SK-N-SH treated with all-trans-retinoic acid at 6 μM for 48 hours (cell line): ENCODE measurements around the gene LILRA5.

Source experiments
- BACH2 ChIP-seq: fragments of 250-450 bp; sonication (Bioruptor Pico); IDR thresholded peaks from 2 replicates; pipeline ENCODE4 v1.9.0; 2021; ENCODE audit warnings: mild to moderate bottlenecking, borderline replicate concordance
- PPARA ChIP-seq: fragments of 250-450 bp; sonication (Bioruptor Pico); IDR thresholded peaks from 2 replicates; pipeline ENCODE4 v1.5.0; 2020; ENCODE audit warnings: mild to moderate bottlenecking, borderline replicate concordance
- RARB ChIP-seq: fragments of 250-450 bp; sonication (Bioruptor Pico); IDR thresholded peaks from 2 replicates; pipeline ENCODE4 v1.8.0; 2021; ENCODE audit warnings: mild to moderate bottlenecking, moderate library complexity
- TOX ChIP-seq: fragments of 250-450 bp; sonication (Bioruptor Pico); IDR thresholded peaks from 2 replicates; pipeline ENCODE4 v1.8.0; 2021; ENCODE audit warnings: mild to moderate bottlenecking, moderate library complexity, borderline replicate concordance
- ZFP30 ChIP-seq: fragments of 450-650 bp; formaldehyde crosslinking; IDR thresholded peaks from 2 replicates; pipeline ENCODE4 v1.5.0; 2022; ENCODE audit warnings: mild to moderate bottlenecking, moderate library complexity
- ZNF565 ChIP-seq: fragments of 450-650 bp; formaldehyde crosslinking; conservative IDR thresholded peaks from 2 replicates; pipeline ENCODE4 v1.5.0; 2020; ENCODE audit warnings: low read depth, mild to moderate bottlenecking, moderate library complexity
- ZNF70 ChIP-seq: fragments of 450-650 bp; formaldehyde crosslinking; IDR thresholded peaks from 2 replicates; pipeline ENCODE4 v1.5.0; 2020; ENCODE audit warnings: mild to moderate bottlenecking, moderate library complexity
- TF ChIP-seq, protein P1 (sequence below): fragments of 250-450 bp; sonication (Bioruptor Pico); IDR thresholded peaks from 2 replicates; pipeline ENCODE4 v1.5.0; 2020; ENCODE audit warnings: mild to moderate bottlenecking, moderate library complexity

DNA sequence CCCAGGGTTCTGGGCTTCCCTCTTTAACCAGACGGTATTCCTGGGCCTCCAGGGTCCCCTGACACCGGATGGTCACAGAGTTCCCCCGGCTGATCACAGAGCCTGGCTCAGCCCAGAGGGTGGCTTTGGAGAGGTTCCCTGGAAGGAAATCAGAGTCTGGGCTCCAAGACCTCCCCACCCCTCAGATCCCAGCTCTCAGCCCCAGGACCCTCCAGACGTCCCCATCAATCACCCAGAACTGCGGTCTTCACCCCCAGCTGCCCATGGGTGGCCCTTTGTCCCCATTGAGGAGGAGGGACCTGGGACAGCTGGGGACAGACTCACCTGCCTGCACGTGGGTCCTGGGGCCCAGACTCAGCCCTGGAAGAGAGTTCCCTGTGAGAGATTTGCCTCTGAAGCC lies 955 bp downstream of the LILRA5 start:
- TF ChIP-seq ZFP30 (CRISPR knock-in tag) (no peak), BACH2 (CRISPR knock-in tag) (no peak), TOX (CRISPR knock-in tag) (no peak), RARB (CRISPR knock-in tag) (no peak), PPARA (CRISPR knock-in tag) (no peak), ZNF70 (CRISPR knock-in tag) (no peak), ZNF565 (CRISPR knock-in tag) (no peak)
- TF ChIP-seq, protein P1, sequence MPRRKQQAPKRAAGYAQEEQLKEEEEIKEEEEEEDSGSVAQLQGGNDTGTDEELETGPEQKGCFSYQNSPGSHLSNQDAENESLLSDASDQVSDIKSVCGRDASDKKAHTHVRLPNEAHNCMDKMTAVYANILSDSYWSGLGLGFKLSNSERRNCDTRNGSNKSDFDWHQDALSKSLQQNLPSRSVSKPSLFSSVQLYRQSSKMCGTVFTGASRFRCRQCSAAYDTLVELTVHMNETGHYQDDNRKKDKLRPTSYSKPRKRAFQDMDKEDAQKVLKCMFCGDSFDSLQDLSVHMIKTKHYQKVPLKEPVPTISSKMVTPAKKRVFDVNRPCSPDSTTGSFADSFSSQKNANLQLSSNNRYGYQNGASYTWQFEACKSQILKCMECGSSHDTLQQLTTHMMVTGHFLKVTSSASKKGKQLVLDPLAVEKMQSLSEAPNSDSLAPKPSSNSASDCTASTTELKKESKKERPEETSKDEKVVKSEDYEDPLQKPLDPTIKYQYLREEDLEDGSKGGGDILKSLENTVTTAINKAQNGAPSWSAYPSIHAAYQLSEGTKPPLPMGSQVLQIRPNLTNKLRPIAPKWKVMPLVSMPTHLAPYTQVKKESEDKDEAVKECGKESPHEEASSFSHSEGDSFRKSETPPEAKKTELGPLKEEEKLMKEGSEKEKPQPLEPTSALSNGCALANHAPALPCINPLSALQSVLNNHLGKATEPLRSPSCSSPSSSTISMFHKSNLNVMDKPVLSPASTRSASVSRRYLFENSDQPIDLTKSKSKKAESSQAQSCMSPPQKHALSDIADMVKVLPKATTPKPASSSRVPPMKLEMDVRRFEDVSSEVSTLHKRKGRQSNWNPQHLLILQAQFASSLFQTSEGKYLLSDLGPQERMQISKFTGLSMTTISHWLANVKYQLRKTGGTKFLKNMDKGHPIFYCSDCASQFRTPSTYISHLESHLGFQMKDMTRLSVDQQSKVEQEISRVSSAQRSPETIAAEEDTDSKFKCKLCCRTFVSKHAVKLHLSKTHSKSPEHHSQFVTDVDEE (CRISPR knock-in tag) = no peak
